Measurements from ENCODE around the gene ADO. TPM values are rescaled to one million over a fixed set of nuclear protein-coding genes. Genes with fewer than 3 reads are reported as not detected.

Gene ADO
- 21.1 TPM for polyA plus RNA-seq
- long read RNA-seq, donor 1, transcript ADO-201 (1 exons, 3,627 nt) = major isoform, 17 of 17 reads
- long read RNA-seq, donor 1, partial matches to known transcripts = 0 of 17 reads
- long read RNA-seq, donor 1, other reads (novel, unspliced or antisense) = 0 of 17 reads
- long read RNA-seq, donor 2, transcript ADO-201 (1 exons, 3,627 nt) = major isoform, 29 of 29 reads
- long read RNA-seq, donor 2, partial matches to known transcripts = 0 of 29 reads
- long read RNA-seq, donor 2, other reads (novel, unspliced or antisense) = 0 of 29 reads
- long read RNA-seq, donor 3 = 0 reads
- long read RNA-seq, donor 4 = 0 reads
- long read RNA-seq, donor 5, transcript ADO-201 (1 exons, 3,627 nt) = major isoform, 10 of 10 reads
- long read RNA-seq, donor 5, partial matches to known transcripts = 0 of 10 reads
- long read RNA-seq, donor 5, other reads (novel, unspliced or antisense) = 0 of 10 reads
- long read RNA-seq, donor 6, transcript ADO-201 (1 exons, 3,627 nt) = major isoform, 24 of 24 reads
- long read RNA-seq, donor 6, partial matches to known transcripts = 0 of 24 reads
- long read RNA-seq, donor 6, other reads (novel, unspliced or antisense) = 0 of 24 reads
- long read RNA-seq, donor 7, transcript ADO-201 (1 exons, 3,627 nt) = major isoform, 10 of 10 reads
- long read RNA-seq, donor 7, partial matches to known transcripts = 0 of 10 reads
- long read RNA-seq, donor 7, other reads (novel, unspliced or antisense) = 0 of 10 reads
- long read RNA-seq, donor 8, transcript ADO-201 (1 exons, 3,627 nt) = major isoform, 33 of 33 reads
- long read RNA-seq, donor 8, partial matches to known transcripts = 0 of 33 reads
- long read RNA-seq, donor 8, other reads (novel, unspliced or antisense) = 0 of 33 reads
- long read RNA-seq, donor 9, transcript ADO-201 (1 exons, 3,627 nt) = major isoform, 20 of 20 reads
- long read RNA-seq, donor 9, partial matches to known transcripts = 0 of 20 reads
- long read RNA-seq, donor 9, other reads (novel, unspliced or antisense) = 0 of 20 reads
- long read RNA-seq, donor 10, transcript ADO-201 (1 exons, 3,627 nt) = major isoform, 29 of 29 reads
- long read RNA-seq, donor 10, partial matches to known transcripts = 0 of 29 reads
- long read RNA-seq, donor 10, other reads (novel, unspliced or antisense) = 0 of 29 reads
- long read RNA-seq, donor 11, transcript ADO-201 (1 exons, 3,627 nt) = major isoform, 19 of 19 reads
- long read RNA-seq, donor 11, partial matches to known transcripts = 0 of 19 reads
- long read RNA-seq, donor 11, other reads (novel, unspliced or antisense) = 0 of 19 reads

GRCh38 chr10:62804356-62805230, at the start of gene ADO:
TSS of gene ADO (plus strand) at chr10:62804720. CDS start at chr10:62805060, 340 bp downstream.
- H3K36me3 ChIP-seq (ENCODE audit: control insufficient read depth, insufficient read depth, low read length) = peaks cover 4% of the 10 kb centered on the region
- H3K4me1 ChIP-seq (ENCODE audit: control insufficient read depth, insufficient read depth, low read length) = peaks cover 23% of the 10 kb centered on the region
- WGBS (ENCODE audit: insufficient coverage, low lambda C conversion rate) = no CpG with 5 or more reads among the region's 87 CpGs
- peak within 1 kb of the TSS; percentile 85 for H3K27ac ChIP-seq (ENCODE audit: low read length)
- DNase-seq = peak; percentile 85 to 91
- no peaks in the 10 kb centered on the region for H3K9me3 ChIP-seq (ENCODE audit: control insufficient read depth, low read depth, low read length)
- peak within 1 kb of the TSS; percentile 70 for H3K4me3 ChIP-seq (ENCODE audit: low read length)
- H3K27me3 ChIP-seq (ENCODE audit: control insufficient read depth, insufficient read depth, low read length) = no peaks in the 10 kb centered on the region

GRCh38 chr10:62754963-62755362, 49.6 kb upstream of the ADO start:
- Histone ChIP-seq H3K27me3 (ENCODE audit: control insufficient read depth, insufficient read depth, low read length) (no peaks in the 10 kb centered on the region), H3K27ac (ENCODE audit: low read length) (no peak overlapping the region), H3K9me3 (ENCODE audit: control insufficient read depth, low read depth, low read length) (no peaks in the 10 kb centered on the region), H3K4me1 (ENCODE audit: control insufficient read depth, insufficient read depth, low read length) (no peaks in the 10 kb centered on the region), H3K4me3 (ENCODE audit: low read length) (no peak overlapping the region), H3K36me3 (ENCODE audit: control insufficient read depth, insufficient read depth, low read length) (no peaks in the 10 kb centered on the region)
- no peak for DNase-seq
- WGBS (ENCODE audit: insufficient coverage, low lambda C conversion rate) = 91% methylated on average over 1 of the region's 1 CpG

DNA sequence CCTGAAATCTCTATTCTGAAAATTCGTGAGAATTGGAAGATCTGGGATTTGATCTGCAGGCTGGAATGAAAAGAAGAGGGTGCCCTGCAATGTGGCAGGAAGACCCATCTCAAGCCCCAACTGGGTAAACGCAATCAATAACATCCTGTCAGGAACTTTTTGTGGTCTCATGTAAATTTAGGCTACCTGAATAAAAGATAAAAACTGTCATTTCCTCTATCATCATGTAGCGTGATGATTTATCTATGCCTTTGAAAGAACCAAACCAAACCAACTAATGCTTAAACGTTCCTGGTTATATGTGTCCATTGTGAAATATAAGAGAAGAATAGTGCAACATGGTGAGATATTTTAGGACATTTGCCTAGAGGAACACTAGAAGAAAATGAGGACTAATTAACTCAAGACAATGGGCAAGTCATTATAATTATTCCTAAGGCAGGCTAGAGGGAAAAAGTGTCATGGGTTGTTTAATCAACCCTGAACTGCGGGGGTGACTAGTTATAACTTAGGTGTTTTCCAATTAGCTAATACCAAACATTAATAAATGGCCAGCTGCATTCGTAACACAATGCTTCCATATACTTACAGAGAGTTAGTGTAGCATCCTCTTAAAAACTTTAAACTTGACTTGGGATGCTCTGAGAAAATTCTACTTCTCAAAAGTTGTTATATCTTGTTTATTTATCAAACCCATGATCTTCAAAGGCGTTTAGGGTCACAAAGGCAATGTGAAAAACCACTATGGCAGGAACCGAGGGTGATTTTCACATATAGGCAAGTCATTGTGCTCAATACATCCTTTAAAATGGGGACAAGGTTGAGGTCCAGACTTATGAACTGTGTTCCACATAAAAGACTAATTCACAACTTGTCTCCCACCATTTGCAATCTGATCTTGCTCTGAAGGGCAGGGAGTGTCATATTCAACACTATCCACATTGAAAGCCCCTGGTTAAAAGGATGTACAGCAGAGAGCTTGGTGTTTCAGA, 48.6 kb upstream of the ADO start:
- no peaks in the 10 kb centered on the region for H3K4me1 ChIP-seq (ENCODE audit: control insufficient read depth, insufficient read depth, low read length)
- no peak for DNase-seq
- WGBS (ENCODE audit: insufficient coverage, low lambda C conversion rate) = no CpG with 5 or more reads among the region's 8 CpGs

DNA sequence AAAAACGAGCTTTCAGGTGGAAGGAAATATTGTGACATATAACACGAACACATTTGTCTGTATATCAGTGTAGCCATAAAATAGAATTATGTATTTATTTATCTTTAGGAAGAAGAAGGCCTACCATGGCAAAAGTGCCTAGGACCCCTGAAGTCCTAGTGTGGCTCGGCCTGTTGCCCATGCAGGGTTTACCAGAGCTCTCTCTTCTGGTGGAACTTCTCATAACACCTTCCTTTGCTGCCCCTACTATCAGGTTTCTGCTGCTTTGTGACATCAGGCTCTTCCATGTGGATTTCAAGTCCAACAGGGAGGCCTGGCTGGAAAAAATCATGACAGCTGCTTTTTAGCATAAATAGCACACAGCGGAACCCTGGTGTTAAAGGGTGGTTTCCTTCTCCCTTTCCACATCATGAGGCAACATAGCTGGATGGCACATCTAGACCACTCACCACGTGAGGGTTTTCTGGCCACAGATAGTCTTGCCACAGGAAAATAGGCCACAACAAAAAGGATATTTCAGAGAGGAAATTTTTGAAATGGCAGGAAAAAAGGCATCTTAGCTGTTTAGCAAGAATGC, 44.8 kb upstream of the ADO start:
- Histone ChIP-seq H3K36me3 (ENCODE audit: control insufficient read depth, insufficient read depth, low read length) (no peaks in the 10 kb centered on the region), H3K4me3 (ENCODE audit: low read length) (no peak overlapping the region), H3K9me3 (ENCODE audit: control insufficient read depth, low read depth, low read length) (no peaks in the 10 kb centered on the region), H3K27ac (ENCODE audit: low read length) (no peak overlapping the region), H3K4me1 (ENCODE audit: control insufficient read depth, insufficient read depth, low read length) (peaks cover 9% of the 10 kb centered on the region), H3K27me3 (ENCODE audit: control insufficient read depth, insufficient read depth, low read length) (no peaks in the 10 kb centered on the region)
- no peak for DNase-seq
- WGBS (ENCODE audit: insufficient coverage, low lambda C conversion rate) = 86% methylated on average over 2 of the region's 5 CpGs

More for the DNA sequence above, 48.6 kb upstream of the ADO start:
- H3K36me3 ChIP-seq (ENCODE audit: control insufficient read depth, insufficient read depth, low read length) = no peaks in the 10 kb centered on the region
- H3K9me3 ChIP-seq (ENCODE audit: control insufficient read depth, low read depth, low read length) = no peaks in the 10 kb centered on the region
- no peaks in the 10 kb centered on the region for H3K27me3 ChIP-seq (ENCODE audit: control insufficient read depth, insufficient read depth, low read length)
- no peak overlapping the region for H3K4me3 ChIP-seq (ENCODE audit: low read length)
- no peak overlapping the region for H3K27ac ChIP-seq (ENCODE audit: low read length)

DNA sequence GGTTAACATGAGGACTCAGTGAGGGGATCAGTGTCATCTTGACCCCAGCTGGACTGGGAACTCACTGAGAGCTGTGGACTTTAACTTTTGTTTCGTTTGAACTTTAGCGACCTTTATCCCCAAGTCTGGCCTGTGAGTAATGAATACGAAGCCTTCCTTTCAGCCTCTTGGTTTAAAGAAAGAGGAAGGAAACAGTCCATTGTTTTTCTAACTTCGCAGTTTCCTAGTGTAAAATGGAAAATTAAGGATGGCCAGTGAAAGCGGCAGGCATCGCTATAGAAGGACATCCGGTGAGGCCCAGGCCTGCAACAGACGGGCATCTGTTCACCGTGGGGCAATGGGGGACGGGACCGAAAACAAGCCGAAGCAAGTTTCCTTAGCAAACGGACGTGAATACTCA, 44.1 kb upstream of the ADO start:
- H3K4me3 ChIP-seq (ENCODE audit: low read length) = no peak overlapping the region
- H3K27ac ChIP-seq (ENCODE audit: low read length) = no peak overlapping the region
- peak in 1 of 2 donors; percentile 42 for DNase-seq
- H3K9me3 ChIP-seq (ENCODE audit: control insufficient read depth, low read depth, low read length) = no peaks in the 10 kb centered on the region
- H3K36me3 ChIP-seq (ENCODE audit: control insufficient read depth, insufficient read depth, low read length) = no peaks in the 10 kb centered on the region
- peaks cover 9% of the 10 kb centered on the region for H3K4me1 ChIP-seq (ENCODE audit: control insufficient read depth, insufficient read depth, low read length)
- H3K27me3 ChIP-seq (ENCODE audit: control insufficient read depth, insufficient read depth, low read length) = no peaks in the 10 kb centered on the region
- 20% methylated on average over 1 of the region's 14 CpGs for WGBS (ENCODE audit: insufficient coverage, low lambda C conversion rate)

DNA sequence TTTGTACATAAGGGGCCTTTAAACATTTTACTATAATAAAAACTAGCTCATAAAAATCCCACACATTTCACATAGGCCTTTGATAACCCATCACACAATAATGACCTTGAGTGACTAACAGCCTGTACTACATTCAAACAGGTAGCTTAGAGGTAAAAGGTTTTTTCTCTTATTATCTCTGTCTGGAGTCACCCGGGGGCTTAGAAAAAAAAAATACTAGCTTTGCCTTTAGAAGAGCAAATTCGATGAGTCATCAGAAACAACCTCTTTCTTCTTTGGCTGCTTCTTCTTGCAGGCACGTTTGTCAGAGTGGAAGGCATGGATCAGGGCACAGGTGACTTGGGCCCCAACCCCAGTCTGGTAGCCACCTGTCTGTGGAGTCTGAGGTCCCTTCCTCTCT, 43.4 kb upstream of the ADO start:
- H3K27me3 ChIP-seq (ENCODE audit: control insufficient read depth, insufficient read depth, low read length) = no peaks in the 10 kb centered on the region
- 0% methylated on average over 1 of the region's 3 CpGs for WGBS (ENCODE audit: insufficient coverage, low lambda C conversion rate)
- H3K4me3 ChIP-seq (ENCODE audit: low read length) = no peak overlapping the region
- H3K9me3 ChIP-seq (ENCODE audit: control insufficient read depth, low read depth, low read length) = no peaks in the 10 kb centered on the region
- H3K36me3 ChIP-seq (ENCODE audit: control insufficient read depth, insufficient read depth, low read length) = no peaks in the 10 kb centered on the region
- DNase-seq = peak in 1 of 2 donors; percentile 60
- peaks cover 14% of the 10 kb centered on the region for H3K4me1 ChIP-seq (ENCODE audit: control insufficient read depth, insufficient read depth, low read length)
- H3K27ac ChIP-seq (ENCODE audit: low read length) = peak overlapping the region; percentile 25

DNA sequence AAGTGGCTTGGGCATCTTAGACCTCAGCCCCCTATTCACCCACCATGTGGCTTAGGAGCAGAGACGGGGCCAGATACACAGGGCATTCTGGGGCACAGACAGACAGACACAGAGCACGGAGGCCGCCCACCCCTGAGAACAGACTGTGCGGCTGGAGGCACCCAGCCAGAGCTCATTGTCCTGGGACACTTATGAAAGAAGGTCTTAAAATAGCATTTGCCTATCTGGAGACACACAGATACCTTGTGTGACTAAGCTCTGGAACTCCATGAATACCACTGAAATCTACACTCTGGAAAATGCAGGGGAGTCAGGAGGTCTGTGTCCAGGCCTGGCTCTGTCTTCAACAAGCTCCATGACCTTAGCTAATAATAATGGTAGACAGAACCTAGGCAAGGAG, 41.4 kb upstream of the ADO start:
- peaks cover 24% of the 10 kb centered on the region for H3K4me1 ChIP-seq (ENCODE audit: control insufficient read depth, insufficient read depth, low read length)
- H3K36me3 ChIP-seq (ENCODE audit: control insufficient read depth, insufficient read depth, low read length) = no peaks in the 10 kb centered on the region
- no peak overlapping the region for H3K4me3 ChIP-seq (ENCODE audit: low read length)
- no peaks in the 10 kb centered on the region for H3K9me3 ChIP-seq (ENCODE audit: control insufficient read depth, low read depth, low read length)
- H3K27me3 ChIP-seq (ENCODE audit: control insufficient read depth, insufficient read depth, low read length) = no peaks in the 10 kb centered on the region
- no CpG with 5 or more reads among the region's 4 CpGs for WGBS (ENCODE audit: insufficient coverage, low lambda C conversion rate)
- no peak overlapping the region for H3K27ac ChIP-seq (ENCODE audit: low read length)
- DNase-seq = no peak

GRCh38 chr10:62764011-62764410, 40.5 kb upstream of the ADO start:
- Histone ChIP-seq H3K4me1 (ENCODE audit: control insufficient read depth, insufficient read depth, low read length) (peaks cover 24% of the 10 kb centered on the region), H3K27me3 (ENCODE audit: control insufficient read depth, insufficient read depth, low read length) (no peaks in the 10 kb centered on the region), H3K36me3 (ENCODE audit: control insufficient read depth, insufficient read depth, low read length) (no peaks in the 10 kb centered on the region), H3K27ac (ENCODE audit: low read length) (no peak overlapping the region), H3K9me3 (ENCODE audit: control insufficient read depth, low read depth, low read length) (no peaks in the 10 kb centered on the region), H3K4me3 (ENCODE audit: low read length) (no peak overlapping the region)
- DNase-seq = no peak
- WGBS (ENCODE audit: insufficient coverage, low lambda C conversion rate) = no CpG with 5 or more reads among the region's 4 CpGs
